ENCODE results near the gene ZNF221. TPM values are rescaled to one million over a fixed set of nuclear protein-coding genes. Genes with fewer than 3 reads are reported as not detected.
A peak's percentile ranks its signal among the peaks of the same experiment; 100 is the strongest.

The ZNF221 gene
- total RNA-seq (10 to 100 TPM in 1 of 7 donors, 1 to 10 TPM in 6; 2.2 to 11.5 (median 8.0) TPM), polyA plus RNA-seq (1 to 10 TPM; 2.3 to 3.3 TPM)
- long read RNA-seq, donor 1, partial matches to known transcripts: 0 of 2 reads
- long read RNA-seq, donor 1, other reads (novel, unspliced or antisense): 1 of 2 reads
- long read RNA-seq, donor 2: 0 reads
- long read RNA-seq, donor 3, partial matches to known transcripts: 1 of 6 reads
- long read RNA-seq, donor 3, other reads (novel, unspliced or antisense): 5 of 6 reads

DNA sequence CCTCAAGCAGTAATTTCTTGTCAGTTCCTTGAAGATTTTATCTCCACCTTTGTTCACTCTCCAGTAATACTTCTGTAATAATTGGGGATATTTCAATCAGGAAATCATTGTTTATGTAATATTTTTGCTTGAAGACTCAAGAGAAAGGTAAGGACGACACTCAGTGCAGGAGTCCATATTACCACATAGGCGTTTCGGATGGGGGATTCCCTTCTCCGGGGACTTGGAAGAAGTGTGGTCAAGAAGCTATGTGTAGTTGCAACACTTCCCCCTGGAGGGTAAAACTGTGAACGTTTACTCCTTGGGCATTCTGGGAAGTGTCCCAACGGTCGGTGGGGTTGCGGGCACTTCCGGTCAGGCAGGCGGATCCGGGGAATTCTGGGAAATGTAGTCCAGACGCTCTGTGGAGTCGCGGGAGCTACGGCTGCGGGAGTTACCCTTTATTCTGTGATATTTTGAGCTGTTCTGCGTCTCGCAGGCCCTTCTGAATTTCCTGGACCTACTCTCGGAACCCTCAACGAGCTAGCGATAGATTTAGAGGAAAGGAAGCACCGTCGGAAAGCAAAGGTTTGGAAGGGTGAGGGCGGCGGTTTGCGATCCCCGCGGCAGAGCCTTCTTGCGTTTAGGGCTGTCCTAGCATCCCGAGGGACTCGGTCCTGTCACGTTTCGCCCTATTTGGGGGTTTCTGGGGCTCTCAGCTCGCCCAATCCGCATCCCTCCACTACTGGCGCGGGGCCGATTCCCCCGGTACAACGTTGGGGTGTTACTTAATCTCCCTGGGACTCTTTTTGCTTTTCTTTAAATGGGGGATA lies at the start of gene ZNF221:
ZNF221 (plus strand) TSS at position 395 of the 812 bp plus-strand sequence. CDS start 11,499 bp downstream, outside the sequence.
- no peaks in the 10 kb centered on the region for H3K4me1 ChIP-seq (ENCODE audit: insufficient read depth)
- TF ChIP-seq POLR2A (IDR thresholded peaks at IDR 0.05) (no peak), EP300 (IDR thresholded peaks at IDR 0.05) (peak; percentile 41)
- TF ChIP-seq, protein P1, sequence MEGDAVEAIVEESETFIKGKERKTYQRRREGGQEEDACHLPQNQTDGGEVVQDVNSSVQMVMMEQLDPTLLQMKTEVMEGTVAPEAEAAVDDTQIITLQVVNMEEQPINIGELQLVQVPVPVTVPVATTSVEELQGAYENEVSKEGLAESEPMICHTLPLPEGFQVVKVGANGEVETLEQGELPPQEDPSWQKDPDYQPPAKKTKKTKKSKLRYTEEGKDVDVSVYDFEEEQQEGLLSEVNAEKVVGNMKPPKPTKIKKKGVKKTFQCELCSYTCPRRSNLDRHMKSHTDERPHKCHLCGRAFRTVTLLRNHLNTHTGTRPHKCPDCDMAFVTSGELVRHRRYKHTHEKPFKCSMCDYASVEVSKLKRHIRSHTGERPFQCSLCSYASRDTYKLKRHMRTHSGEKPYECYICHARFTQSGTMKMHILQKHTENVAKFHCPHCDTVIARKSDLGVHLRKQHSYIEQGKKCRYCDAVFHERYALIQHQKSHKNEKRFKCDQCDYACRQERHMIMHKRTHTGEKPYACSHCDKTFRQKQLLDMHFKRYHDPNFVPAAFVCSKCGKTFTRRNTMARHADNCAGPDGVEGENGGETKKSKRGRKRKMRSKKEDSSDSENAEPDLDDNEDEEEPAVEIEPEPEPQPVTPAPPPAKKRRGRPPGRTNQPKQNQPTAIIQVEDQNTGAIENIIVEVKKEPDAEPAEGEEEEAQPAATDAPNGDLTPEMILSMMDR (IDR thresholded peaks at IDR 0.05): peak in 2 of 3 donors; percentile 49 to 59
- peak within 1 kb of the TSS; percentile 76 for H3K4me3 ChIP-seq
- 0% methylated on average over 40 of the region's 40 CpGs for WGBS, 3 donors
- H3K9me3 ChIP-seq: peaks cover 0 to 12% of the 10 kb centered on the region in 2 donors
- H3K27ac ChIP-seq: peak within 1 kb of the TSS; percentile 29 to 37
- H3K27me3 ChIP-seq: no peaks in the 10 kb centered on the region
- peak; percentile 89 to 93 (median 91) for DNase-seq
- no peaks in the 10 kb centered on the region for H3K36me3 ChIP-seq
- intact Hi-C loops (cut with DNase I): no loop called here

- Histone ChIP-seq H3K36me3 (no peaks in the 10 kb centered on the region), H3K4me3 (peak overlapping the region; percentile 43), H3K4me1 (ENCODE audit: insufficient read depth) (no peaks in the 10 kb centered on the region), H3K27me3 (no peaks in the 10 kb centered on the region), H3K9me3 (peaks cover 0 to 6% of the 10 kb centered on the region in 2 donors), H3K27ac (no peak overlapping the region)
- TF ChIP-seq, protein P1 (IDR thresholded peaks at IDR 0.05): no peak
- TF ChIP-seq POLR2A (IDR thresholded peaks at IDR 0.05) (no peak), EP300 (IDR thresholded peaks at IDR 0.05) (no peak)
- DNase-seq: peak; percentile 76 to 86 (median 78)
- WGBS, 3 donors: 11 to 16% (median 13%) methylated on average over 39 of the region's 39 CpGs
- intact Hi-C loops (cut with DNase I): no loop called here
These were observed 49.3 kb upstream of the ZNF221 start for GRCh38 chr19:43901395-43902390.

- Histone ChIP-seq H3K27ac (no peak overlapping the region), H3K27me3 (no peaks in the 10 kb centered on the region), H3K4me3 (peak overlapping the region; percentile 43), H3K4me1 (ENCODE audit: insufficient read depth) (no peaks in the 10 kb centered on the region), H3K9me3 (peaks cover 0 to 5% of the 10 kb centered on the region in 2 donors), H3K36me3 (no peaks in the 10 kb centered on the region)
- DNase-seq: no peak
- TF ChIP-seq POLR2A (IDR thresholded peaks at IDR 0.05): no peak
- TF ChIP-seq EP300 (IDR thresholded peaks at IDR 0.05): no peak
- TF ChIP-seq, protein P1 (IDR thresholded peaks at IDR 0.05): no peak
- intact Hi-C loops (cut with DNase I): no loop called here
- 91 to 96% (median 95%) methylated on average over 4 of the region's 4 CpGs for WGBS, 3 donors
These were observed 48.6 kb upstream of the ZNF221 start for GRCh38 chr19:43902399-43902798.

- intact Hi-C loops (cut with DNase I): no loop called here
- H3K9me3 ChIP-seq: peaks cover 5 to 14% of the 10 kb centered on the region in 2 donors
- no peaks in the 10 kb centered on the region for H3K36me3 ChIP-seq
- H3K4me1 ChIP-seq (ENCODE audit: insufficient read depth): no peaks in the 10 kb centered on the region
- 97 to 100% (median 99%) methylated on average over 5 of the region's 5 CpGs for WGBS, 3 donors
- H3K27me3 ChIP-seq: no peaks in the 10 kb centered on the region
- H3K27ac ChIP-seq: no peak overlapping the region
- TF ChIP-seq POLR2A (IDR thresholded peaks at IDR 0.05) (no peak), EP300 (IDR thresholded peaks at IDR 0.05) (no peak)
- TF ChIP-seq, protein P1 (IDR thresholded peaks at IDR 0.05): no peak
- no peak for DNase-seq
- no peak overlapping the region for H3K4me3 ChIP-seq
These were observed 45.1 kb upstream of the ZNF221 start for GRCh38 chr19:43905897-43906296.
